Endometrium (tissue), 2 donors: ENCODE data around the gene SAG.
A peak's percentile ranks its signal among the peaks of the same experiment; 100 is the strongest.

Experiments used
- FAIRE-seq: peaks from 2 replicates; lab custom pipeline; 2012; peaks lifted over from hg19 to GRCh38; lab: Jason Lieb, UNC
- donor health status: control.
- donor health status: control.

The SAG gene

DNA sequence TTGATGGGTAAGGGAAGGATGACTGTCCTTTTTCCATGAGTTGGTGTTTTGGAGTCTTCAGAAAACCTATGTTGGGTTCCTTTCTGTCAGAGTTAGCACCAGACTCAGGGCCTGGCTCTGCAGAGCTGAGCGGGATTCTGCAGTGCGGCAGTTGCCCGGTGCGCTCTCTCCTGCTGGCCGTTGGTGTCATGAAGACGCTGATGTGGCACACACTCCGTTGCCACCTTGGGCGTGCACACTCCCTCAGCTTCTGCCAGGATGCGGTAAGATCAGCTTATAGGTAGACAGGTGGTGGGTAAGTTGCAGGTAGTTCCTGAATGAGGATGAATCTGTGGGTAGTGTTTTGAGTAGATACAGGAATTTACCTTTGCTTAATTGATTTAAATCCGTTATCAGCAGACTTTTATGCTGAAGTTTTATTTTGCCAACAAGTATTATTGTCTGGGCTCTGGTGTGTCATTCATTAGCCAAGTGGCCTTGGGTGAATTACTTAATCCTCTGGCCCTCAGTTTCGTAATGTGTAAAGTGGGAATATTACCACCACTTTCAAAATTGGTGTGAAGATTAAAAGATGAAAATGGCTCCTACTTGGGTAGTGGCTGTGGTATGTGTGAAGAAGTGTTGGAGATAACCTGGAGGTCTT, 73.5 kb downstream of the SAG start:
- no peak for FAIRE-seq

DNA sequence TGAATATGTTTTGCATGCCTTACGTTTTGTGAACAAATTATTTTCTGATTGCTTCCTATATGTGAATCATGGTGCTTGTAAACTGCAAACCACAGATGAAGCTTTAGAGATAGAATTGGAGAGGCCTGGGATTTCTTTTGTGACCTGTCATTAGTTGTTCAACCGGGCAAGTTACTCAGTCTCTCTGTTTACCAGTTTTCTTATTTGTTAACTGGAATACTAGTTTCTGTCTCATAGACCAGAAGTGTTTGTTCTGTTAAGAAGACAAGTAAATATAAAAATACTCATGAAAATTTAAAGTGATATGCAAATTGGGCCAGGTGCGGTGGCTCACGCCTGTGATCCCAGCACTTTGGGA, 74.0 kb downstream of the SAG start:
- no peak for FAIRE-seq

DNA sequence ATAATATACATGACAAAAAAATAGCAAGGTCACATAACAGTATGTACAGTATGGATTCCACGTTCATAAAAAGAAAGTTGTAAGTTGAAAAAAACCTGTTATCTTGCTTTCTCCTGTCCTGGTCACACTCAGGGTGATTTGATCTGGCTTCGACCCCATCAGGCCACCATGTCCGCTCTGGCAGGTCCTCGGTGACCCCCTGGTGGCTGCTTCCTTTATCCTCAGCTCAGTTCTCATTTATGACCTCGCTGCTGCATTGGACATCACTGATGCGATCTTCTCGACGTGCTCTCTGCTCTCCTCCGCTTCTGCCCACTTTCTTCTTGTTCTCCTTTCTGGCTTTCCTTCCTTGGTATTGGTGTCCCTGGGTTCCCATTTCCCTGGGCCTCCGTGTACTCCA, 76.4 kb downstream of the SAG start:
- no peak for FAIRE-seq

DNA sequence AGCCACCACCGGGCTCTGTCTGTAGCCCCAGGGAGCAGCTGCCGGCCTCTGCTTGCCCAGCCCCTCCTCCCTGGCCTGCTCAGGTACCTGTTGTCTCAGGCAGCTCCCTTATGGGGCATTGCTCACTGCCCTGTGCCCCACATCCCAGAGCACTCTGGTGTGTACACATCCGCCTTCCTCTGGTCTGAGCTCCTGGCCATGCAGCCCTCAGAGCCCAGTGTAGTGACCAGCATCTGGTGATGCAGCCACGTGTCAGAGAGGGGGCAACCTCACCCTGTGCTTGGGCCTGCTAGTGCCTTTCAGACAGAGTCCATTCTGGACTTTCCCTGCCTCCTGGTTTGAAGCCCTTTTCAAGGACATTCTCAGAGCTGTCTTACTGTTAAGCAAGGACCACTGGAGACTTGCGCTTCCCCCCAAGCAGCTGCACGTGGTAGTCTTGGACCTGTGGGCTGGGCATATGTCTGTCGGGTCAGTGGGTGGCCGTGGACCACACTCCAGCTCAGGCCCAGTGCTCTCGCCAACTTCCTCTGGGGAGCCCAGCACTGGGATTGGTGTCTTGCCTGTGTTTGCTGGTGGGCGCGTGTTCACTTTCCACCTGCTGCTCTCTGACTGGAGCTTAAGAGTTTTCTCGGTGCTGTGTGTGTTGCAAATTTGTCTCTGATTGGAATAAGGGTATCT, 77.3 kb downstream of the SAG start:
- no peak for FAIRE-seq

DNA sequence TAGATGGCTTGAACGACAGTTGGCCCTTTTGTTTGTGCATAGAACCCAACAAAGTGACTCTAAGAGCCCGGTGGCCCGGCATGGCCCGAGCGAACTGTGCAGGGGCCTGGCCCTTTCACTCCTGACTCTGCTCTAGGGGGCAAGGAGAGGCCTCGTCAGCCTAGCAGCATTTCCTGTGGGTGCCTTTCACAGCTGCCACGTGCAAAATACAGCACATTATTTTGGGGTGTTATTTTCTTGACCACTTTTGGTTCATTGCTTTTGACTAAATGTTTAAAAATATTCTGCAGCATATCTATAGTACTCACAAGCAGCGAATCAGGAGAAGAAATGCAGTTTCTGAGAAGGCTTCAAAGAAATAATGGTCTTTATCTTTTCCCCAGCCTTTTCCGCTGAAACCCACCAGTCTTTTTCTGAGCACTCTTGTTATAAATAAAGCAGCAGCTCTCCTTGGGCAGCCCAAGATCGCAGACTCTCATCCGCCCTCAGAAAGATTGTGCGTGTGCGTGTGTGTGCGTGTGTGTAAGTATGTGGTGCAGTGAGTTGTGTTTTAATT, 78.0 kb downstream of the SAG start:
- no peak for FAIRE-seq

DNA sequence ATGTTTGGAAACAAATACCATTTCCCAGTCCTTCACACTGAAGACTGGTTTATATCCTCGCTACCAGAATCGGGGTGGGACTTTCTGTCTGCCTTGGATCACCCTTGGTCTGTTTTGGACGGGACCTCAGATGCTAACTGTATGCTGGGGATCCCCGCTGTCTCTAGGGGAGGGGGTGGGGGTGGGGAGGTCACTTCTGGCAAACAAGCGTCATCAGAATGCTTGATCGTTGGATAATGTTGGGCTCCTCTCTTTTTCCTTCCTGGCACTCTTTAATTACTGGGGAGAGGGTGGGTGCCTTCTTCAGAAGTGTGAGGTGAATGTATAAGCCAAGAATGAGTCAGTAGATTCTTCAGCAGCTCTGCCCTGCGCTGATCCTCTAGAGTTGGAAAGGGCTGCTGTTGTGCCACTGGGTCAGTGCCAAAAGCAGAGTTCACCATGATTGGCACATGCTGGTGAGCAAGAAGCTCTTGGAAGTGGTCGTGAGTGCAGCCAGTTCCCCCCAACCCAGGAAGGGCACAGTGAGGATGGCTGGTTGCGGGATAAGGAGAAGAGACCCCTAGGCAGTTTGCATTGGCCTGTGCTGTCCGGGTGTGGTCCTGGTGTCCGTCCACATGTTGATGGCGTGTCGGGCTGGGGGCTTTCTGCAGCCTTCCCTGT, 78.9 kb downstream of the SAG start:
- FAIRE-seq, result no peak

DNA sequence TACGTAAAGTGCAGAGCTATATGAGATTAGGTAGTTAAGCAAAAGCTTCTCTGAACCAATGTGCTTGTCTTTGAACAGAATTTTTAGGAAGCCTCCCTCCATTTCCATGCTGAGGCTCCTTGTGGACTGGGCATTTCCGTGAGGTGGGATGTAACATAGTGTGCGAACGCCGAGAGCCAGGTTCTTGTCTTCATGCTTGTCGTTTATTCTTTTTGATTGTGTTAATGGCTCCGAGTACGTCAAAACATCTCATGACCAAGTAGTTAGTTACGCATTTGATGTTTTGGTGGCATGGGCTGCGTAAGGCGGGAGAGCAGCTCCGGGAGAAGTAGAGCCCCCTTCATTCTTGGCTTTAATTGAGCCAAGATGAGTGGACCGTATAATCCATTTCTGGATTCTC, 79.6 kb downstream of the SAG start:
- no peak for FAIRE-seq

DNA sequence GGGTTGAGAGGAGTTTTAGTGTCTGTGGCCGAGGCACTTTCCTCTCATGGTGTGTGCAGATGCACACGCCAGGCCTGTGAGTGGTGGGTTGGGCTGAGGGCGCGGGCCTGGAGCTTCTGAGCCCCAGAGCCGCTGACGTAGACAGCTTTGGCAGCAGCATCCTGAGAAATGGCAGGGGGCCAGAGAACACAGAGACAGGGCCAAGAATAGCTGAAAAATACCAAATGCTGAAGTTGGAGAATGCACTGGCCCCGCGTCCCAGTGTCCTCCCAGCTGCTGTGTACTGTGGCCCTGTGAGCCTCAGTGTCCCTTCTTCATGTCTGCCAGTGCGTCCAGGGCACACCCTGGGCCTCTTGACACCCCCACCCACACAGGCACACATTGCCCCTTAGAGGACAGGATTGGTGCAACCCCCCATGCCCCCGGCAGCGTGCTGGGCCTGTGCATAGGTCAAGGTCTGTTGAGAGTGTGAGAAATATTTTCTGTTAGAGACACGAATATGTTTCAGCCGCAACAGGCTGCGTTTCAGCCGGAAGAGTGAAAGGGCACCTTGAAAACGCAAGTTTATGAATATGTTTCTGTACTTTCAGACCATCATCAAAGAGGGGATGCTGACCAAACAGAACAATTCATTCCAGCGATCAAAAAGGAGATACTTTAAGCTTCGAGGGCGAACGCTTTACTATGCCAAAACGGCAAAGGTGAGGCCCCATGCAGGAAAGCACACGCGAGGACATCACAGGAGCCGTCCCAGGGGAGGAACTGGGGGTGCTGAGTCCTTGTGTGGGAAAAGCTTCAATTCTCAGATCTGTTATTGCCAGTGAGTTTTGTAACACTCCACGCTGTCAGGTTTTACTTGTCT, 80.3 kb downstream of the SAG start:
- peak; percentile 41 for FAIRE-seq

DNA sequence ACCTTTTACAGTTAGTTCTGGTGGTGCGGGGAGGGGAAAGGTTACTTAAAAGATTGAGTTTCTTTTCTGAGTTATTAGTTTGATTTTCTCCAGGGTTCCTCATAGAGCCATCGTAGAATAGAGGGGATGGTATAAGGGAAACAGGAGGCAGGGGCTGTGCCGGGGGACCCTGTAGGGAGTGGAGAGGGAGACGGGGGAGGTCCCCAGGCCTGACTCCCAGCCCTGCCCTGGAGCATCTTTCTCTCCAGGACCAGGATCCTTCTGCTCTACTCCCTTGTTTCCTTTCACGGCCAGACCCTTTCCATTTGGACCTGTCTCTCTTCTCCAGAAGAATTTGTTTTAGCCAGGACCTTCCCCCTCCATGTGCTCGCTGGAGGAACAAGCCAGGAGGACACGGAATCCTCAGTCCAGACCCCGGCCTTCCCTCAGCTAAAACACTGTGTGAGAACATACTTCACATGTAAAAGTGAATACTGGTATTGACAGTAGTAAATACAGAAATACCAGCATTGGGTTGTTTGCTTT, 82.0 kb downstream of the SAG start:
- FAIRE-seq, result no peak

DNA sequence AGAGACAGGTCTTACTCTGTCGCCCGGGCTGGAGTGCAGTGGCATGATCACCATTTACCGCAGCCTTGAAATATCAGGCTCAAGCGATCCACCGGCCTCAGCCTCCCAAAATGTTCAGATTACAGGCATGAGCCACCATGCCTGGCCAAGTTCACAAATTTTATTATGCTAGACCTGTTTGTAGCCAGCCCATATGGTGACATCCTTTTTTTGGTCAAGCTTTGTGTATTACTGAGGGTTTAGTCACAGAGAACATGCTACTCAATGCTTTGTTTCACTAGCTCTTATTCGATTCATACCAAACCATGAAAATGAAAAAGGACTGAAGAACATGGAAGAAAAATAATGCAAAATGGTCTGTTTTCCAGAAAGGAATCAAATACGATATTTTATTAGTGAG, 88.1 kb downstream of the SAG start:
- FAIRE-seq, result no peak
